Activated T-helper 17 cell treated with anti-CD3 and anti-CD28 coated beads, Interleukin-2, amount 50 U/mL, for 72 hours (primary cell): Measurements from ENCODE around the gene ARHGEF6. TPM values are rescaled to one million over a fixed set of nuclear protein-coding genes. Genes with fewer than 3 reads are reported as not detected.
A peak's percentile ranks its signal among the peaks of the same experiment; 100 is the strongest.
"Not testable (repeated sequence)": the region's sequence is repeated elsewhere in the genome, so short reads cannot be mapped to it uniquely, and the experiment has no call there.

Experiments
- ATAC-seq: fragments of 150-1000 bp; cut with Tn5 transposase; replicated peaks from 2 replicates; pipeline ENCODE4 v1.10.0; 2021; ENCODE audit warnings: mild to moderate bottlenecking, moderate library complexity
- H3K27ac Mint-ChIP-seq: one replicate; pipeline ENCODE4 v1.8.0; 2022; ENCODE audit warnings: mixed read lengths
- H3K27me3 Mint-ChIP-seq: one replicate; pipeline ENCODE4 v1.8.0; 2022; ENCODE audit warnings: mixed read lengths
- H3K36me3 Mint-ChIP-seq: one replicate; pipeline ENCODE4 v1.8.0; 2022; ENCODE audit warnings: low read depth, mild to moderate bottlenecking, mixed read lengths
- H3K4me1 Mint-ChIP-seq: one replicate; pipeline ENCODE4 v1.8.0; 2022; ENCODE audit warnings: mixed read lengths
- H3K4me3 Mint-ChIP-seq: one replicate; pipeline ENCODE4 v1.8.0; 2022; ENCODE audit warnings: mild to moderate bottlenecking, mixed read lengths
- H3K9me3 Mint-ChIP-seq: one replicate; pipeline ENCODE4 v1.8.0; 2022; ENCODE audit warnings: mixed read lengths
- total RNA-seq, 2 donors: library from RNA; stranded (reverse); gene quantifications; one replicate each; pipeline ENCODE4 v1.2.3, GENCODE V29; 2022

ARHGEF6 gene
- total RNA-seq, 2 donors from 2014 or later: 56.8 to 67.6 TPM

DNA sequence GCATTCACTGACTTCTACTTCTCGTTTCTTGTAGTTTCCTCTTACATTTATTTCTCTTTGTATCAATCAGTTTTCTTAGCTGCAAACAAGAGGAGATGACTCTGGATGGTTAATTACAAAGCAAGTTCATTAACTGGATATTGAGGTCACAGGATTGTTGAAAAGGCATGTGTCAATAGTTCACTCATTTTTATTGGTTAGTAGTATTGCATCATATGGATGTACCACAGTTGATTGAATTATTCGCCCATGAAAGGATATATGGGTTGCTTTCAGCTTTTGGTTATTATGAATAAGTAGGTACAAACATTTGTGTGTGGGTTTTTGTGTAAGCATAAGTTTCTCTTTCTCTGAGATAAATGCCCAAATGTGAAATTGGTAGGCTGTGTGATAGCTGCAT lies 21.8 kb upstream of the ARHGEF6 start:
- no peaks in the 10 kb centered on the region for H3K9me3 Mint-ChIP-seq
- H3K4me3 Mint-ChIP-seq: no peak overlapping the region
- no peak overlapping the region for H3K27ac Mint-ChIP-seq
- H3K4me1 Mint-ChIP-seq: peaks cover 7% of the 10 kb centered on the region
- H3K36me3 Mint-ChIP-seq: no peaks in the 10 kb centered on the region
- no peak for ATAC-seq
- H3K27me3 Mint-ChIP-seq: no peaks in the 10 kb centered on the region

DNA sequence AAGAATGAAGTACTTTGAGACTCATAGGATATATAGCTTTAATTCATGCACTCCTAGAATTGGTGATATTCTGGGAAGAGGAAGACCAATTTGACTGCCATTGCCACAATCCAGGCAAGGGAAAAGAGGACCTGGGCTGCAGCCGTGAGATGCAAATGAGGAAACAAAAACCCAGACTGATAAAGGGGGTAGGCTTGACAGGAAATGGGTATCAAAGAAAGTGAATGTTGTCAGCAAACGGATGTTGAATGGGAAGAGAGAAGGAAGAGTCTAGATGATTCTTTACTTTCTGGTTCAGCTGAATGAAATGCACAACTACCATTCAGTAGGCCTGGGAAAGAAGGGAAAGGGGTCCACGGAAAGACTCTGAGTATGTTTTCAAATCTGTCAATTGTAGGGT lies 17.1 kb upstream of the ARHGEF6 start:
- no peak overlapping the region for H3K27ac Mint-ChIP-seq
- no peaks in the 10 kb centered on the region for H3K36me3 Mint-ChIP-seq
- ATAC-seq: no peak
- no peak overlapping the region for H3K4me3 Mint-ChIP-seq
- H3K27me3 Mint-ChIP-seq: no peaks in the 10 kb centered on the region
- H3K4me1 Mint-ChIP-seq: peaks cover 7% of the 10 kb centered on the region
- peaks cover 4% of the 10 kb centered on the region for H3K9me3 Mint-ChIP-seq

DNA sequence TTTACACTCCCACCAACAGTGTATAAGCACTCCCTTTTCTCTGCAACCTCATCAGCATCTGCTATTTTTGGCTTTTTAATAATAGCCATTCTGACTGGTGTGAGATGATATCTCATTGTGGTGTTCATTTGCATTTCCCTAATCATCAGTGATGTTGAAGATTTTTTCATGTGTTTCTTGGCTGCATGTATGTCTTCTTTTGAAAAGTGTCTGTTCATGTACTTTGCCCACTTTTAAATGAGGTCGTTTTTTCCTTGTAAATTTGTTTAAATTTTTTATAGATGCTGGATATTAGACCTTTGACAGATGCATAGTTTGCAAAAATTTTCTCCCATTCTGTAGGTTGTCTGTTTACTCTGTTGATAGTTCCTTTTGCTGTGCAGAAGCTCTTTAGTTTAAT lies 14.4 kb upstream of the ARHGEF6 start:
- H3K4me3 Mint-ChIP-seq, H3K36me3 Mint-ChIP-seq, H3K27me3 Mint-ChIP-seq, H3K27ac Mint-ChIP-seq, H3K4me1 Mint-ChIP-seq, ATAC-seq, H3K9me3 Mint-ChIP-seq: not testable (repeated sequence)

DNA sequence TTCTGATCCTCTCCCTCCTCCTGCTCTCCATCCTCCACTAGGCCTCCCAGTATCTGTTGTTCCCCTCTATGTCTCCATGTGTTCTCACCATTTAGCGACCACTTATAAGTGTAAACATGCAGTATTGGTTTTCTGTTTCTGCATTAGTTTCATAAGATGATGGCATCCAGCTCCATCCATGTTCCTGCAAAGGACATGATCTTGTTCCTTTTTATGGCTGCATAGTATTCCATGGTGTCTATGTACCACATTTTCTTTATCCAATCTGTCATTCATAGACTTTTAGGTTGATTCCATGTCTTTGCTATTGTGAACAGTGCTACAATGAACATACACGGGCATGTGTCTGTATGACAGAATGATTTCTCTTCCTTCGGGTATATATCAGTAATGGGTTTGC lies 13.9 kb upstream of the ARHGEF6 start:
- H3K27me3 Mint-ChIP-seq, H3K36me3 Mint-ChIP-seq, H3K27ac Mint-ChIP-seq: not testable (repeated sequence)

DNA sequence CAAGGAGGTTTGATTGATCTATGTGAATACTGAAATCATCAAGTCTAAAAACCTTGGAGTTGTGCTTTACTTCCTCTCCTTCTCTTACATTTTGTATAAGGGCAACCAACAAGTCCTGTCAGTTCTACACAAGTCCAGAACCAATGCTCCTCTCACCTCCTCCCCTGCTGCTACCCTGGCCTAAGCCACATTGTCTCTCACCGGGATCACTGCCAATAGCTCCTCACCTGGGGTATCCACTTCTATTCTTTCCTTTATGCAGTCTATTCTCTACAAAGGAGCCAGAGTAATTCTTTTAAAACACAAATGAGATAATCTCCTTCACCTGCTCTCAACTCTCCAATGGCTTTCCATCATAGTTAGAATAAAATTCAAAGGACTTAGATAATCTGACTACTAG lies 13.3 kb upstream of the ARHGEF6 start:
- H3K9me3 Mint-ChIP-seq: peaks cover 4% of the 10 kb centered on the region

More for the DNA sequence above, 13.9 kb upstream of the ARHGEF6 start:
- H3K4me3 Mint-ChIP-seq, H3K9me3 Mint-ChIP-seq, H3K4me1 Mint-ChIP-seq, ATAC-seq: not testable (repeated sequence)

DNA sequence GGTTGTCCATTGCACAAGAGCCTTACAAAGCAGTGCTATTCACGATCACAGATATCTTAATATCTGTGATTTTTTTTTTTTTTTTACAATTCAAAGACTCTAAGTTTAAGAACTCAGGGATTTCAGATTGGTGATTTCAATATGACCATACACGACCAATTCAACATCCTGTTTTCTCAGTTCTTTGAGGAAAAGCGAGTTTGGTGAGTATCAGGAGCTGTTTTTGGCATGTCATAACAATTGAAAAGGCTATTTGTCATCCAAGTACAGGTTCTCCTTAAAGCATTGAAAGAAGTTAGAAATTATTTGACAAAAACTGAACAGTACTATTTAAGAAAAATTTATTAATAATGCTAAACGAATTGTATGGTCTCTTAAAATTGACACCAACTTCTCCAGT lies 9.1 kb upstream of the ARHGEF6 start:
- Mint-ChIP-seq H3K4me1 (no peaks in the 10 kb centered on the region), H3K4me3 (no peak overlapping the region), H3K27ac (no peak overlapping the region), H3K27me3 (no peaks in the 10 kb centered on the region), H3K36me3 (no peaks in the 10 kb centered on the region), H3K9me3 (peaks cover 4% of the 10 kb centered on the region)
- no peak for ATAC-seq

More for the DNA sequence above, 13.3 kb upstream of the ARHGEF6 start:
- no peak for ATAC-seq
- Mint-ChIP-seq H3K27ac (no peak overlapping the region), H3K4me1 (peaks cover 7% of the 10 kb centered on the region), H3K27me3 (no peaks in the 10 kb centered on the region), H3K4me3 (no peak overlapping the region), H3K36me3 (no peaks in the 10 kb centered on the region)

DNA sequence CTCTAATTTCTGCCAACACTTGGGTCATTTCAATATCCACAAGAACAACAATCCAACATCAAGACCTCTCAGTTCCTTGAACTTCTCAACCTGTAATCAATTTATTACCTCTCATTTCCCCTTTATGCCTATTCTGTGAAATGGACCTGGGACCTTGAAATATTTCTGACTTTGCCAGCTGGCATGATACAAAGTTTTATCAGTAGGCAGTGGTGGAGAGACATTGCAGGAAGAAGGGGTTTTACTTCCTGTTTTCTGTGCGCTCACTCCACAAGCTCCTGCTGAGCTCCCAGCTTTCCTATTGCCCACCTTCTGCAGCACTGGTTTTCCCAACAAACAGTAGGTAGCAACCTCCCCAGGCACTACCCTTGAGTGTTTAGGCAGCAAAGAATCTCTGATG lies 3.5 kb upstream of the ARHGEF6 start:
- Mint-ChIP-seq H3K4me3 (peak overlapping the region; percentile 97), H3K36me3 (peaks cover 4% of the 10 kb centered on the region), H3K9me3 (no peaks in the 10 kb centered on the region), H3K4me1 (peaks cover 10% of the 10 kb centered on the region), H3K27me3 (no peaks in the 10 kb centered on the region), H3K27ac (no peak overlapping the region)
- ATAC-seq: no peak

DNA sequence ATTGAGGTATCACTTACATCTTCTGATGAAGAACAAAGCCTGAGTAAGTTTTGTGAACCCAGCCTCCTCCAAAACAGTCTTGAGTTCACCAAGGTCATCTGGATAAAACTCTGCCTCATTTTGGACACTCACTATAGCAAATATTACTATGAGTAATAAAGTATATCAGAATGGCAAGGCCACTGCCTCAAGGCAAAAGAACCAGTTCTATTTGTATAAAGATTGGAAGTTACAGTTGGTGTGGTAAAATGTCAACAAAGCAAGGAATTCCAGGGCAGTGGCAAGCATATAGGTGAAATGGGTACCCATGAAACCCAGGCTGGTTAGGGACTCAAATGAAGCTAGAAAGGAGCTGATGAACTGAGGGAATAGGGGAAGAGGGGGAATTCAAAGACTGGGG lies 2.4 kb upstream of the ARHGEF6 start:
- Mint-ChIP-seq H3K36me3 (peaks cover 14% of the 10 kb centered on the region), H3K27ac (no peak overlapping the region), H3K9me3 (no peaks in the 10 kb centered on the region), H3K27me3 (no peaks in the 10 kb centered on the region), H3K4me1 (peaks cover 10% of the 10 kb centered on the region), H3K4me3 (peak overlapping the region; percentile 97)
- no peak for ATAC-seq

DNA sequence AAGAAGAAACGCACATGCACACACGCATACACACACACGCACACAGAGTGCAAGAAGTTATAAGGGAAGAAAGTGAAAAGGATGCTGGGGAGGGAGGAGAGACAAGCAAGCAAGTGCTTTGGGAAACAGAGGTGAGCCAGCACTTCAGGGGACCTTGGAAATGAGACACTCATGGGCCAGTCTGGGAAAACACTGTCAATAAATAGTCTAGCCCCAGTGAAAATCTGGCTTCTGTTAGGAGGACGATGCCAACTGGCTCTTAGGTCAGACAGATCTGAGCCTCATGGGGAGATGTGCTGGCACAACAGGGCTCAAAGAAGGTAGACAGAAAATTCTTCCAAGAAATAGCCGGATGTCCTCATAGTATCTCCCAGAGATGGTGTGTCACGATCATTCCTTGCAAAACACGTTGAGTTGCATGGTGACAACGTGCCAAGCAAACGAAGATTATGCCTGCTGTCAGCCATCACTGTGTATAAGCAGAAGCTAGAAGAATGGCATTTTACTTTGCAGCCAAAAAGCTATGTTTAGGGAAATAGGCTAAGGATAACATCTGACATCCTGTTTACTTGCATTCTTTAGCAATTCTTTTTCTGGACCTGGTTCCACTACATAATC lies 557 bp upstream of the ARHGEF6 start:
- peak overlapping the region; percentile 91 for H3K27ac Mint-ChIP-seq
- H3K27me3 Mint-ChIP-seq: no peaks in the 10 kb centered on the region
- no peaks in the 10 kb centered on the region for H3K9me3 Mint-ChIP-seq
- peaks cover 21% of the 10 kb centered on the region for H3K4me1 Mint-ChIP-seq
- H3K4me3 Mint-ChIP-seq: peak overlapping the region; percentile 97
- H3K36me3 Mint-ChIP-seq: peaks cover 25% of the 10 kb centered on the region
- no peak for ATAC-seq

DNA sequence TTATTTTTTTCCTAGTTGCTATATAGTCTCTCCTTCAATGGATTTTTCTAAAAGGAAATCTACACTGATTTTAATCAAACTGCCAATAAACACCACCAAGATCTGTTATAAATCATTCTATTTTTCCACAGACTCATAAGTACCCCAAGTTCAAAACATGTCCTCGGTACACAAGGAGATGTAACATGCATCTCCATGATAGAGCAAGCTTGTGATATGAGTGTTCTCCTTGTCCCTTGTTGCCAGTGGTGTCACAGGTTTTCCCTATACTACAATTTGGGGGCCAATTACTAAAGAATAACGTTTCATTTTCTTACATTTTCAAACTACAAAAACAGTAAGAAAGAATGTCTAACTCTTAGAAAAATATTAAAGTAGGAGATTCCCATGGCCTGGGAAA lies 491 bp downstream of the ARHGEF6 start:
- Mint-ChIP-seq H3K36me3 (peaks cover 31% of the 10 kb centered on the region), H3K4me3 (peak overlapping the region; percentile 97), H3K27me3 (no peaks in the 10 kb centered on the region), H3K27ac (peak overlapping the region; percentile 91), H3K4me1 (peaks cover 30% of the 10 kb centered on the region), H3K9me3 (no peaks in the 10 kb centered on the region)
- ATAC-seq: peak; percentile 54

DNA sequence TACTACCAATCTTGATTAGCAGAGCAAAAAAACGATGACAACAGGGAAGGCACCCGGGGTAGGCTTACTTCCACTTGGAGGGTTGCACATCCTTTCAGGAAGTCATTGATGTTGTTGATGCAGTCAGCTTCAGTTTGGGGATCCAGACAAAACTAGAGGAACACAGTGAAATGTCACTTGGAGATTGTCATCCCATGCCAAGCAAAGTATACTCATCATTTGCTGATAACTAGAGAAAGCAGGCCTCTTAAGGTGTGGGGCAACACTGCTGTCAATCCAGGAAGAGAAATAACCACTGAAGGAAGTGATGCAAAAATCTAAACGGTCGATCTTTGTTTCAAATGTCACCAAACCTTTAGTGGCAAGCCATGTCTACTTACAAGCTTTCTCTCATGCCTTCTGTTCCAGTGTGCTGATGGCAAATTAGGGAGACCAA lies 1.4 kb downstream of the ARHGEF6 start:
- peak; percentile 83 for ATAC-seq
- Mint-ChIP-seq H3K27ac (peak overlapping the region; percentile 91), H3K9me3 (no peaks in the 10 kb centered on the region), H3K4me3 (peak overlapping the region; percentile 97), H3K36me3 (peaks cover 37% of the 10 kb centered on the region), H3K27me3 (no peaks in the 10 kb centered on the region), H3K4me1 (peaks cover 39% of the 10 kb centered on the region)

DNA sequence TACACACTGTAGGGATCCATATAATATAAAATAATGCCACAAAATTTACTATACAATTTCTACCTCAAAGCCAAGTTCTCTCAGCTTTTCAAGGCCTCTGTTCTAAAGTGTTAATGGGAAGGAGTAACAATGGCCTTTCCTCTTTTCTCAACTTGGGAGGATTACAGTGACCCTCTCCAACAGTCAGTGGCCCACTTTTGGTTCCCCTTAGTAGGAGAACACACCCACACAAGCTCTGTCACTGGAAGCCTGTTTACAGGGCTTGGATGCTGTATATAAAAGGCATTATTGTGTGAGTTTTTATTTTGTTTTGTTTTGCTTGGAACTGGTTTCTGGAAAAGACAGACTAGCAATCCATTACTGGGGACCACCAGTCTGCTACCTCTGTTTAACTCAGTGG lies 1.8 kb downstream of the ARHGEF6 start:
- ATAC-seq: no peak
- peak overlapping the region; percentile 91 for H3K27ac Mint-ChIP-seq

DNA sequence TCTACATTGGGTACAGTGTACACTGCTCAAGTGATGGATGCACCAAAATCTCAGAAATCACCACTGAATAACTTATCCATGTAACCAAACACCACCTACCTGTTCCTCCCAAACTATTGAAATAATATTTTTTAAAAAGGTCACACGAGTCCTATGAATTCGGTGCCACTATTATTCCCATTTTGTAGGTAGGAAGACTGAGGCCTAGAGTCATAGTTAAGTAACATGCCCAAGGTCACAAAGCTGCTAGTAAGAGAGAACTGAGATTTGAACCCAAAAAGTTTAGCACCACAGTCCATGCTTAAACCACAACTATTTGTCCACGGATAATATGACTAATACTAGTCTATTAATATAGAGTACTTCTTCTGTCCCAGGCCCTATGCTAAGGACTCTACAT lies 2.7 kb downstream of the ARHGEF6 start:
- Mint-ChIP-seq H3K27me3 (no peaks in the 10 kb centered on the region), H3K4me1 (peaks cover 39% of the 10 kb centered on the region), H3K9me3 (no peaks in the 10 kb centered on the region), H3K27ac (no peak overlapping the region), H3K4me3 (peak overlapping the region; percentile 97), H3K36me3 (peaks cover 43% of the 10 kb centered on the region)
- no peak for ATAC-seq

More for the DNA sequence above, 1.8 kb downstream of the ARHGEF6 start:
- Mint-ChIP-seq H3K4me1 (peaks cover 39% of the 10 kb centered on the region), H3K4me3 (peak overlapping the region; percentile 97), H3K36me3 (peaks cover 37% of the 10 kb centered on the region), H3K27me3 (no peaks in the 10 kb centered on the region), H3K9me3 (no peaks in the 10 kb centered on the region)

DNA sequence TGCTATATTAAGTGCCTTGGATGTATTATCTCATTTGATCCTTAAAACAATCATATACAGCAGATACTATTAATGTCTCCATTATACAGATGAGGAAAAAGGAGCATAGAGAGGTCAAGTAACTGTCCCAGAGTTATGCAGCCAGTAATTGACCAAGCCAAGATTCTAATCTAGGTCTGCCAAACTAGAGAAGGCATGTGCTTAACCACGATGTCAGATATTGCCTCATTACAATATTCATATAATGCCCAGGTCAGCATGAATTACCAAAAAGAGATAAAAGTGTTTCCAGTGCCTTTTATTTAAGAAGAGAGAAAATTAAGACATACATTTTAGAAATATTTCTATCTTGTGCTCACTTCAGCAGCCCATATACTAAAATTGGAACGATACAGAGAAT lies 7.1 kb downstream of the ARHGEF6 start:
- Mint-ChIP-seq H3K4me1 (peaks cover 50% of the 10 kb centered on the region), H3K36me3 (peaks cover 46% of the 10 kb centered on the region)

DNA sequence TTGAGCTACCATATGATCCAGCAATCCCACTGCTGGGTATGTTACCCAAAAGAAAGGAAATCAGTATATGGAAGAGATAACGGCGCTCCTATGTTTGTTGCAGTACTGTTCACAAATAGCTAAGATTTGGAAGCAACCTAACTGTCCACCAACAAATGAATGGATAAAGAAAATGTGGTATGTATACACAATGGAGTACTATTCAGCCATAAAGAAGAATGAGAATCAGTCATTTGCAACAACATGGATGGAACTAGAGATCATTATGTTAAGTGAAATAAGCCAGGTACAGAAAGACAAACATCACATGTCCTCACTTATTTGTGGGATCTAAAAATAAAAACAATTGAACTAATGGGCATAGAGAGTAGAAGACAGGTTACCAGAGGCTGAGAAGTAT lies 8.9 kb downstream of the ARHGEF6 start:
- not testable (repeated sequence) for H3K27me3 Mint-ChIP-seq, H3K9me3 Mint-ChIP-seq, H3K27ac Mint-ChIP-seq, ATAC-seq, H3K4me3 Mint-ChIP-seq
- H3K36me3 Mint-ChIP-seq: peaks cover 36% of the 10 kb centered on the region
- H3K4me1 Mint-ChIP-seq: peaks cover 45% of the 10 kb centered on the region

More for the DNA sequence above, 7.1 kb downstream of the ARHGEF6 start:
- Mint-ChIP-seq H3K4me3 (peak overlapping the region; percentile 43), H3K27me3 (no peaks in the 10 kb centered on the region), H3K27ac (no peak overlapping the region), H3K9me3 (no peaks in the 10 kb centered on the region)
- ATAC-seq: no peak
